HG03378 (cell line): ENCODE results near the gene PPME1.

Experiments used
- ATAC-seq: cut with Tn5 transposase; IDR thresholded peaks from one replicate; pipeline ENCODE4 v1.9.1; 2021; ENCODE audit warnings: mild to moderate bottlenecking, moderate library complexity; ENCODE audit not compliant: unreplicated experiment

PPME1 gene

DNA sequence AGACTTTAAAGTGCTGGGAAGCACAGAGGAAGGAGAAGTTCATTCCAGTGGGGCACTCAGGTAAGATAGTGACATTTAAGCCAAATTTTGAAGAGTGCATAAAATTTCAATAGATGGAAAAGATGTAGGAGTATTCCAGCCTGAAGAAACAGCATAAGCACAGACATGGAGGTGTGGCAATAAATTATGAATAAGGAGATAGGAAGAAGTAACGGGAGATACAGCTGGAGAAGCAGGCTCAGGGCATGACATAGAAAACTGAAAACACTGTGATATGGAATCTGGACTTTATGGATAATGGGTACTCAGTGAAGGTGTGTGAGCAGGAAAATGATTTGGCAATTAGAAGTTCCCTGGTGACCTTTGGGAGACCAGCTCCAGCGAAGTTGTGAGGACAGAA lies 107.0 kb downstream of the PPME1 start:
- ATAC-seq: no peak

DNA sequence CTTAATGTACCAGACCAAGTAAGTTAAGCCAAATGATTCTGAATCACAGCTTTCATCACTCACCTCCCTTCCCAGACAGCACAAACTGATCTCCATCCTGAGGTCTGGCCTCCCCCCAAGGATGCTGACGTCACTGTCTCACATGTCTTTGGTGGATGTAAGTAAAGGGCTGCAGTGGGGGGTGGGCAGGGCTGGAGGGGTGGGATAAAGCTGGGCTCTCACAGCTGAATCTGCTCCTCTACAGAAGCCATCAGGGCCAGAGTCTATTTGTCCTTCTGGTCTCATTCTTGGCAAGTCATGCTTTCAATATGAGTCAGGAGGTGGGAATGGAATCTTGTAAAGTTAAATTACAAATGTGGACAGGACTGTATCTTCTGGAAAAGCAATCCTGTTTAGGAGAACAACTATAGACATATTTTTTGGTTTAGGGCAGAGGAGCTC lies 107.7 kb downstream of the PPME1 start:
- ATAC-seq: no peak

DNA sequence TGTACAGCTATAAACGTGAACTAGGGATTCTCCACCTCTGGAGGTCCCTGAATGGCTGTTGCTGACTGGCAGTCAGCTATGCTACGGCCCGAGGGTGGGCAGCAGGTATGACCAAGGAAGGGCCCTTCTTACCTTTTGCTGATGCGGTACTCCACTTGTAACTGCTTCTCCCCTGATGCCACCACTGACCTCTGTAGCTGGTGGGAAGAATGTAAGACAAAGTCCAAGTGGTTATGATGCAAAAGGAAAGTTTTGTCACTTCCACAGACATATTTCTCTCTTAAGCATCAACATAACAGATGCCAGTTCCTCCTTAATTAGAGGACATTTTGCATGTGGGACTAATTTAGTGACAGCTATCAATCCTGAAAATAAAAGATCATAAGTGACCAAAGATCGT lies 108.2 kb downstream of the PPME1 start:
- no peak for ATAC-seq

DNA sequence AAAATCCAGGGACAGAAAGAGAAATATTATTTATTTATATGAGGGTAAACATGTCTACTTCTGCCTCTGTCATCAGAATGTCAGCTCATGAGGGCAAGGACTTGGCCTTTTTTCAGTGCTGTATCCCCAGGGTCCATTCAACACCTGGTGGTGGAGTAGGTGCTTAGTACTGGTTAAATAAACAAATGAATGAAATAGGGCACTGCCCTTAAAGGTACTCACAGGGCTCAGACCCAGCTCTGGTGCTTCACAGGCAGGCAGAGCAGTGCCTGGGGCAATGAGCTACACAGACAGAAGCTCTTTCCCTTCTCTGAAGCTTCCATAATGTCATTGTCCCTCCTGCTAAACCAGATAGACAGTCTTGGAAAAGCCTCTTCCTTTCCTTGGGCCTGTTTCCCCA lies 109.4 kb downstream of the PPME1 start:
- ATAC-seq: no peak

DNA sequence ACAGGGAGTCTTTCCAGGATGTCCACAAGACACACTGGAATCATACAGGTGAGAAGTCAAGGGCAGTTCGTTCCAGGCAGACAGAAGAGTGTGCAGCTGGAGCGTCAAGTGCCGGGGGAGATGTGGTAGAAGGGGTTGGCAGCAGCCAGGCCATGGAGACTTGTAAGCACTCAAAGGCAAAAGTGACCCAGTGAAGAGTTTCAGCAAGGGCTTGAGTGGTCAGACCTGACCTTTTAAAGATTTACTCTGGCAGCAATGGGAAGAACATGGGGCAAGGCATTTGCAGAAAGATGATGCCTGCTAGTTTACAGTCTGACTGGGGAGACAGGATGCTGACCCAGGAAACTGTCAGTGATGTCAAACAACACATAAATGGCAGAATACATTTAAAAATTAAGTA lies 111.3 kb downstream of the PPME1 start:
- ATAC-seq: no peak

DNA sequence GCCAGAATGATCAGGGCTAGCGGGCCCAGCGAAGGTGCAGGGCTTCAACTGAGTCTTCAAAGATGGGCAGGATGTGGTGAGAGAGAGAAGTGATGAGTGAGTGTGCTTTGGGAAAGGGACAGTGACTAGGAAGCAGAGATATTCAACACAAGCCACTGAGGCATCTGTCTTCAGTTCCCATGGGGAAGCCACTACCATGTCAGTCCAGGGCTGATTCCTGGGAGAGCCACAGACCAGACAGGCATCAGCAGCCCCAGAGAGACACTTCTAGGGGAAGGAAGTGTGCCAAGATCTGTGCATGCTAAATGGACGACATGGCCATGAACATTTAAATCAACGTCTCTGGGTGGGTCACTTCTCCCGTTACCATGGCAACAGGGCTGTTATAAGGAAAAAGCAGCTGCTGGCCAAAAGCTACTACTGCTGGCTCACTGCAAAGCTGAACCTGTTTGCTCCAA lies 111.9 kb downstream of the PPME1 start:
- ATAC-seq: no peak

DNA sequence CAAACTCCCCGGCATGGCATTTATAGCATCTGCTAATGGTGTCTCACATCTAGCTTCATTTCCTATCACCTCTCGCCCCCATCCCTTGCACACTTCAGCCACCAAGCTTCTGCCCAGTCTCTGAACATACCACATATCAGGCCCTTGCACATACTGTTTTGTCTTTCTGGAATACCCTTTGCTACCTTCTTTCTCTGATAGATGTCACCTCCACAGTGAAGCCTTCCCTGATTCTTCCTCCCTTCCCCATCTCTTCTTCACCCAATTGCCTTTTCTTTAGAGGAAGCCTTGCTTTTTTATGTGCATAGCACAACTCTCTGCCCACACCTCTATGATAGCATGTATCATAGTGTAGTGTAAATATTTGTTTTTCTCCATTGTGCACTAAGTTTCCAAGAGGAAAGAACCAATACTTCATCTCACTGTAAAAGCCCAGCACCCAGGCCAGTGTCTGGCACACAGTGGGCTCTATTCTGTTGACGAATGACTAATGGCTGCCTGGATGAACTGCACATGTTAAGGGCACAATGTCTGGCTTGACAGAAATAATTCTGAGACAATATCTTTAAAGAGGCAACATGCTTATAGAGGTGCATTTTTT lies 112.6 kb downstream of the PPME1 start:
- no peak for ATAC-seq

DNA sequence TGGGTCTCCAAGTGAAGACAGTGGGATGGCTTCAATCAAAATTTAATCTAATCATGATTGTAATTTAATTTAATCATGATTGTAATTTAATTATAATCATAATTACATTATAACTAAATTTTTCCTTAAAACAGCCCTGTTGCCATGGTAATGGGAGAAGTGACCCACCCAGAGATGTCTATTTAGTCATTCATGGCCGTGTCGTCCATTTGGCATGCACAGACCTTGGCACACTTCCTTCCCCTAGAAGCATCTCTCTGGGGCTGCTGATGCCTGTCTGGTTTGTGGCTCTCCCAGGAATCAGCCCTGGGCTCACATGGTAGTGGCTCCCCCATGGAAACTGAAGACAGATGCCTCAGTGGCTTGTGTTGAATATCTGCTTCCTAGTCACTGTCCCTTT lies 113.4 kb downstream of the PPME1 start:
- ATAC-seq: no peak

DNA sequence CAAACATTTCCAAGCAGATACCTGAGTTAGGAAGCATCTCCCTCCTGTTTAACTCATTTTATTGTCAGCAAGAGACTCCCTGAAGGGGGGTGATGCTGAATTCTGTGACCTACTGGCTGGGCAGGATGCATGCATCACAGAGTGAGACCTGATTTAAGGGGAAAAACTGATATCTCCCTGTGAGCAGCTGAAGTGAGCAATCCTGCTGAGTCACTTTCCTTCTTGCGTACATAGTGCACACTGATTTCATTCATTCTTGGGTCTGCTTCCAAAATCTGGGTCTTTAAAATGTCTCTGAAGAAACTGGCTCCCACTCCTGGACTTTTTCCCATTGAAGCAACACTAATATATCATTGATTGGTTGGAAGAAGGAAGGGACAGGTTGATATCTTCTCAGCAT lies 117.1 kb downstream of the PPME1 start:
- no peak for ATAC-seq

DNA sequence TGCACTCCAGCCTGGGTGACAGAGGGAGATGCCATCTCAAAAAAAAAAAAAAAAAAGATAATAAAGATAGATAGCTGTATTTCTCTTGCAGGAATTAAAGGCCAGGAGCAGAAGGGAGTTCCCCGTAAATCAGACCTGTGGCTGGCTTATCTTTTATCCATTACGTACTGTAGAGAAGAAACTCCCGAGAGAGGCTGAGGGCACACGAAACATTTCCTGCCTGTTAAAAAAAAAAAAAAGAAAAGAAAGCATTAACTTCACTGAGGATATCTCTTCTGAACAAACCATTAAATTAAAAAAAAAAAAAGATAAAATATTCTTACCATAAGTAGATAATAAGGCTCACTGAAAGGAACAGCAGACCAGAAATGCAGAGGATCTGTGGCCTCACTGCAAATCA lies 117.8 kb downstream of the PPME1 start:
- no peak for ATAC-seq

DNA sequence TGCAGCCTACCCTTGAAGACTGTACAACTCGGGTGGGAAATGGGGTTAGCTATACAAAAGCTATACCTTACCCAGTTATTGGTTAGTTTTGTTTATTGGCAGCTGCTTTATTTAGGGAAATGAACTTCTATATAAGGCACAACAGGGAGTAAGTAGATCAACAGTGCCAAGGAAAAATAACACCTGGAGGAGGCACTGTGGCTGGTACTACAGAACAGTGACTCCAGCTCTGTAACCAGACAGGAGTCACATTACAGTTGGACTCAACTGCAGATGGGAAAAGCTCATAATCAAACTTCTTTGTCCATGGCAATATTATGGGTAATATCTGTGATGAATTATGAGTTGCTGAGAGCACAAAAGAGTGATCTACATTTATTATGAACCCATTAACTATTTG lies 126.4 kb downstream of the PPME1 start:
- no peak for ATAC-seq

DNA sequence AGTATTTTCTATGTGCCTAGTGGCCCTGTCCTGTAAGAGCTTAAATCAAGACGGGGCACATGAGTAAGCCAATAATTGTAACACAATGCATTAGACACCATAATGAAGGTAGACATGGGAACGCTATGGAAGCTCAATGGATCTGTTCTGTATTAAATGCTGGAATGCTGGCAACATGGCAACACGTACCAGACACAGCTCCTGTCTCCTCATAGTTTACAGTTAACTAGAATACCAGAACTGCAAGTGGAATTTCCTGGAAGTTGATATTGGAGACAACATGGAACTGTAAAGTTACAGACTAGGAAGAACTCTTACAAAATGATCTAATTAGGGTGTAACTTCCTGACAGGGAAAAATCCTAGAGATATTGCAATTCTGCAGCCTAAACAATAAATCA lies 127.9 kb downstream of the PPME1 start:
- no peak for ATAC-seq
